ENCODE measurements around the gene RXRA.

The RXRA gene

DNA sequence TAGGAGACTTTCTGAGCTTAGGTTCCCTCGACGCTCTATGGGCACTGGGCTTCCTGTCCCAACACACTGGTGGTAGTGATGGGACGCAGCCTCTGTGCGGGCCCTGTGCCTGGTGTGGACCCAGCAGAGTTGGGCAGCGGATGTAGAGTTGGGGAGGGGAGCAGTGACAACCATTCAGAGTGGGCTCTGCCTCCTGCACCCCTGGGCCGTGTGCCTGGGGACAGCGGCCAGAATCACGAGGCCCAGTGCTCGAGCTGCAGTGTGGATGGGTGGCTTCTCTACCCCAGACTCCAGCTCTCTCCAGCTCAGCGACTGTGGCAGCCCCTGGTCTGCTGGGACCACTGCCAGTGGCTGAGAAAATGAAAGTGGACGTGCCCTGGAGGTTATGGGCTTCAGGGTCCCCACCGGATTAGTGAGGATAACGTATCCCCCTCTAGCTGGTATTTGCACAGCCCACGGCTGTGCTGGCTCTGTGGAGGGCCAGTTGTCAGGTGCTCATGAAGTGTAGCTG, 18.6 kb downstream of the RXRA start:
- Histone ChIP-seq H3K4me1 (ENCODE audit: insufficient read depth, low read length) (peaks cover 4% of the 10 kb centered on the region), H2AFZ (ENCODE audit: low read depth, low read length) (no peak overlapping the region), H3K36me3 (ENCODE audit: insufficient read depth, low read length) (no peaks in the 10 kb centered on the region), H3K9me3 (ENCODE audit: low read length) (no peaks in the 10 kb centered on the region), H3K4me3 (ENCODE audit: low read length) (no peak overlapping the region), H3K27me3 (ENCODE audit: insufficient read depth, low read length) (no peaks in the 10 kb centered on the region)

DNA sequence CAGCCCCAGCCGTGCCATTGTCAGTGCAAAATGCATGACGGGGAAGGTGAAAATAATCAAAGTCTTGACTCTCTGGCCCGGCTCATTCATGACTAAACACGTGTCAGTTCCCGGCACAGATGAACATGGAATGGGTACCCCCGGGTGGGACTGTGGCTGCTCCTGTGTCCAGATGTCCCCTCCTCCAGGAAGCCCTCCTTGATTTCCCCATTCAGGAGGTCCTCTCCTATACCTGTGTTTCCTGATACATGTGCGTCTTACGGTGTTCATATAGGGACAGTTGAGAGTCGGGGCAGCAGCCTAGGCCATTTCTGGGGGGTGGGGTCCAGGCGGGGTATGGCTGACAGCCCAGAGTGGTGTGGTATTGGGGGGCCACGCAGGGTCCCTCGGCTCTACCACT, 19.5 kb downstream of the RXRA start:
- Histone ChIP-seq H3K4me3 (ENCODE audit: low read length) (no peak overlapping the region), H3K4me1 (ENCODE audit: insufficient read depth, low read length) (peaks cover 10% of the 10 kb centered on the region), H3K9me3 (ENCODE audit: low read length) (no peaks in the 10 kb centered on the region), H3K27me3 (ENCODE audit: insufficient read depth, low read length) (no peaks in the 10 kb centered on the region), H2AFZ (ENCODE audit: low read depth, low read length) (no peak overlapping the region), H3K36me3 (ENCODE audit: insufficient read depth, low read length) (no peaks in the 10 kb centered on the region)

DNA sequence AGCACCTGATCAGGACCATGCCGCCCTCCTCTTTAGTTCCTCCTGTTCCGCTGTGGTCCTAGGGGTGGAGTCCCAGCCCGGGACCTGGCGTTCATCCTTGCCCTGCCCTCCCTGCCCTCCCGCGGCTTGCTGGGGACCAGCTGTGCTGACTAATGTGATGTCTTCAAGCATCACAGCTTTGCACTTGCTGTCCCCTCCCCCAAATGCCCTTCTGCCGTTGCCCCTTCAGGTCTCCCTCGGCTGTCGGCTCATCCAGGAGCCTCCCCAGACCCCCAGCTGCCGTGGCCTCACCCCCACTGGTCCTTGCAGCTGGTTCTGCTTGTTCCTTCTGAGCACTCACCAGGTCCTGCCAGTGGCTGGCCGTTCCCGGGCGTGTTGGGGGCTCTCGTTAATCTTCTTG, 19.9 kb downstream of the RXRA start:
- Histone ChIP-seq H3K36me3 (ENCODE audit: insufficient read depth, low read length) (no peaks in the 10 kb centered on the region), H3K4me1 (ENCODE audit: insufficient read depth, low read length) (peaks cover 15% of the 10 kb centered on the region), H3K4me3 (ENCODE audit: low read length) (no peak overlapping the region), H3K27me3 (ENCODE audit: insufficient read depth, low read length) (no peaks in the 10 kb centered on the region), H2AFZ (ENCODE audit: low read depth, low read length) (no peak overlapping the region), H3K9me3 (ENCODE audit: low read length) (no peaks in the 10 kb centered on the region)

- H3K36me3 ChIP-seq (ENCODE audit: insufficient read depth, low read length) = no peaks in the 10 kb centered on the region
- peaks cover 15% of the 10 kb centered on the region for H3K4me1 ChIP-seq (ENCODE audit: insufficient read depth, low read length)
- no peak overlapping the region for H3K4me3 ChIP-seq (ENCODE audit: low read length)
Observed at GRCh38 chr9:134346840-134347583, 20.8 kb downstream of the RXRA start.

DNA sequence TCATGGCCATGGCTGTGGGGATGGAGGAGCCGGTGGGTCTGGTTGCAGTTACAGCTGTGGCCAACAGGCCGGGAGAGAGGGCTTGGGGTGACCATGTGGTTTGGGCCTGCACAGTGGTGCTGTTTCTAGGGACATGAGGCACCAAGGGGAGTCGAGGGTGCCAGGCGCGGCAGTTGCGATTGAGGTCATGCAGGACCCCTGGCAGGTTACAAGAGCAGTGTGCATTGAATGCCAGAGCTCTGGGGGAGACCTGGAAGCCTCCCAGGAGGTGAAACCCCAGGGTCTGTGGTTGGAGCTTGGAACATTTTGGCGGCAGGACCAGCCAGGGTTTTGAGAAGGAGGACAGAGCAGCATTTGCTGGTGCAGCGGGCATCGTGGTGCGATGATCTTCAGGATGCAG, 21.7 kb downstream of the RXRA start:
- Histone ChIP-seq H3K36me3 (ENCODE audit: insufficient read depth, low read length) (no peaks in the 10 kb centered on the region), H3K4me1 (ENCODE audit: insufficient read depth, low read length) (peaks cover 15% of the 10 kb centered on the region), H3K4me3 (ENCODE audit: low read length) (no peak overlapping the region), H3K27me3 (ENCODE audit: insufficient read depth, low read length) (no peaks in the 10 kb centered on the region), H2AFZ (ENCODE audit: low read depth, low read length) (no peak overlapping the region), H3K9me3 (ENCODE audit: low read length) (no peaks in the 10 kb centered on the region)

More at GRCh38 chr9:134346840-134347583, 20.8 kb downstream of the RXRA start:
- H3K9me3 ChIP-seq (ENCODE audit: low read length) = no peaks in the 10 kb centered on the region
- no peak overlapping the region for H2AFZ ChIP-seq (ENCODE audit: low read depth, low read length)
- H3K27me3 ChIP-seq (ENCODE audit: insufficient read depth, low read length) = no peaks in the 10 kb centered on the region

DNA sequence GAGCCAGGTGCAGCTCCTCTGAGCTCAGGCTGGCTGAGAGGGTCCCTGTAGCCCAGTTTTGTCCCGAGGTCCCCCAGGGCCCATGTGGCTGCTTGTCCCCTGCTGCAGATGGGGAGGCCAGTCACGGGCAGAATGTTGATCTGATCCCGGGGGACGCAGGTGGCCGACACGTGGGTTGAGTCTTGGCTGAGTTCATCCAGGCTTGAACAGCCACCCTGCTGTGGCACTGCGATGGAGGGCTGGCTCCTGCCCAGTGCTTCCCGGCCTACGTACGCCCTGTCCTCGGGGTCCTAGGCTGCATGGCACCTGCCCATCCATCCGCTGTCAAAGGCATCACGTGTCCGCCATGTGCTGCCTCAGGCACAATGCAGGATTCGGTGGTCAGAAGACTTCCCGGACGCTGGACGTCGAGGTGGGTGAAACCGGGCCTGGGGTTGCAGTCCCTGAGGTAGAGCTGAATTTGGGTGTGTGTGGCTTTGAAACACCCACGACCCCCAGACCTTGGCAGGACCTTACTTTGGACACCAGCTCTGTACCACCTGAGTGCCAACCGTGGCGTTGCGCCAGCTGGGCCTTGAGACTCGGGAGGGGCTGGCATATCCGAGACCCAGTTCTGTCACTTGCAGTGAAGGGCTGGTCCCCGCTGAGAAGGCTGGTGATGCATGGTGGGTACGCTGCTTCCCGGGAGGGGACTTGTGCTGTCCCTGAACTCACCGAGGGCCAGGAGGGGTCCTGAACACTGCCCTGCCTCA, 22.3 kb downstream of the RXRA start:
- peaks cover 15% of the 10 kb centered on the region for H3K4me1 ChIP-seq (ENCODE audit: insufficient read depth, low read length)

GRCh38 chr9:134349936-134350335, 23.7 kb downstream of the RXRA start:
- H2AFZ ChIP-seq (ENCODE audit: low read depth, low read length) = no peak overlapping the region
- H3K27me3 ChIP-seq (ENCODE audit: insufficient read depth, low read length) = no peaks in the 10 kb centered on the region
- H3K36me3 ChIP-seq (ENCODE audit: insufficient read depth, low read length) = no peaks in the 10 kb centered on the region
- H3K4me3 ChIP-seq (ENCODE audit: low read length) = no peak overlapping the region
- H3K4me1 ChIP-seq (ENCODE audit: insufficient read depth, low read length) = peaks cover 15% of the 10 kb centered on the region
- H3K9me3 ChIP-seq (ENCODE audit: low read length) = no peaks in the 10 kb centered on the region

More for the DNA sequence above, 22.3 kb downstream of the RXRA start:
- no peaks in the 10 kb centered on the region for H3K27me3 ChIP-seq (ENCODE audit: insufficient read depth, low read length)
- no peaks in the 10 kb centered on the region for H3K9me3 ChIP-seq (ENCODE audit: low read length)
- no peak overlapping the region for H3K4me3 ChIP-seq (ENCODE audit: low read length)
- H3K36me3 ChIP-seq (ENCODE audit: insufficient read depth, low read length) = no peaks in the 10 kb centered on the region
- no peak overlapping the region for H2AFZ ChIP-seq (ENCODE audit: low read depth, low read length)

GRCh38 chr9:134350416-134350994, 24.2 kb downstream of the RXRA start:
- H3K36me3 ChIP-seq (ENCODE audit: insufficient read depth, low read length) = no peaks in the 10 kb centered on the region
- H3K27me3 ChIP-seq (ENCODE audit: insufficient read depth, low read length) = no peaks in the 10 kb centered on the region
- no peak overlapping the region for H3K4me3 ChIP-seq (ENCODE audit: low read length)
- peaks cover 15% of the 10 kb centered on the region for H3K4me1 ChIP-seq (ENCODE audit: insufficient read depth, low read length)
- H3K9me3 ChIP-seq (ENCODE audit: low read length) = no peaks in the 10 kb centered on the region
- H2AFZ ChIP-seq (ENCODE audit: low read depth, low read length) = no peak overlapping the region

DNA sequence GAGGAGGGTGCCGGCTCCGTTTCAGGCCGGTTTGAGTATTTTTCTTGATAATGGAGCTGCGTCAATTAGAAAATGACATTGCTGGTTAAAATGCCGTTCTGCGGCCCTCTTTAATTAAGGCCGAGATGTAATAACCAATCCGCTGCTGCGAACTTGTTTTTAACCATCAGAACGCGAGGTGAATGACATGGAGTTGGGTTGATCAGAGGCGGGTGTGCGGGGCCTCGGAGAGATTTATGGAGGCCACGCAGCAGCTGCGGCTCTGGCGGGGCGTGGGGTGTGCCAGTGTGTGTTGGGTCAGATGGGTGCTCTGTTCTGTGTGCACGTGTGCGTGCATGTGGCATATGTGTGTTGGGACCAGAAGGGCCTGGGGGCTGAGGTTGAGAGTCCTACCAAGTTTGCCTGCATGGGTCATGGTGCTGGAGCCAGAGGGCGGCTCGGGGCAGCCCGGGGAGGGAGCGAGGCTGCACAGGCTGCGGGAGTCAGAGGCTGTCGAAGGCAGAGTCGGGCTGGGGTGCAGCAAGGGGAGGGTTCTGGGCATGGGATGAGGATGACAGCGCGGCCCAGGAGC, 25.4 kb downstream of the RXRA start:
- Histone ChIP-seq H3K4me1 (ENCODE audit: insufficient read depth, low read length) (peaks cover 15% of the 10 kb centered on the region), H3K27me3 (ENCODE audit: insufficient read depth, low read length) (no peaks in the 10 kb centered on the region), H2AFZ (ENCODE audit: low read depth, low read length) (no peak overlapping the region), H3K36me3 (ENCODE audit: insufficient read depth, low read length) (no peaks in the 10 kb centered on the region), H3K9me3 (ENCODE audit: low read length) (no peaks in the 10 kb centered on the region), H3K4me3 (ENCODE audit: low read length) (no peak overlapping the region)

DNA sequence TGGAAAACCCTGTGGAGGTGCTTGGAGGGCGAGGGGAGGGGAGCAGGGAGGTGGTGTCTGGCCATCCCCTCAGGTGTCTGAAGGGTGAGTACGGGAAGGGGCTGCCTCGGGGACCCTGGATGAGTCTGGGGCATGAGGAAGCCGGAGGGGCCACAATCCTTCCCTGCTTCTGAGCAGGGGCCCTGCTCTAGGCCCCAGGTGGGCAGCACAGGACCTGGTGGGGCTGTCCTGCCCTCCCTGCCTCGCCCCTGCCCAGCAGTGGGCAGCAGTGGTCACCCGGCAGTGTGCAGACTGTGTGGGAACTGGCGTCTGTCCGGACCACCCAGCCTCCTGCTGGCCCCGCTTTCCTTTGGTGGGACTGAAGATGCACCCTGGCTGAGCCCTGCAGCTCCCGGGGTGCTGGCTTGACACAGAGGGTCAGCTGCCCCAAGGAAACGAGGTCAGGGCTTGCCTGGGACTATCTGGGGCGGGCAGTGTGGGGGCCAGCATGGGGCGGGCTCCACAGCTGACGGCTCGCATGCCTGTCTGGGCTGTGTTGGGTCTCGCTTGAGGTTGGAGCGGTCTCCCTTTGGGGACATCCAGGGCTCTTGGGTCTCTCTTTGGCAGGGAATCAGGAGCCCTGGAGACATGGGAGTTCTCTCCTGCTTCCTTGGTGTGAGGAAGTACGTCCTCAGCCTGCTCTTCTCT, 26.1 kb downstream of the RXRA start:
- Histone ChIP-seq H3K9me3 (ENCODE audit: low read length) (no peaks in the 10 kb centered on the region), H2AFZ (ENCODE audit: low read depth, low read length) (no peak overlapping the region), H3K36me3 (ENCODE audit: insufficient read depth, low read length) (no peaks in the 10 kb centered on the region), H3K27me3 (ENCODE audit: insufficient read depth, low read length) (no peaks in the 10 kb centered on the region), H3K4me1 (ENCODE audit: insufficient read depth, low read length) (peaks cover 15% of the 10 kb centered on the region), H3K4me3 (ENCODE audit: low read length) (no peak overlapping the region)

DNA sequence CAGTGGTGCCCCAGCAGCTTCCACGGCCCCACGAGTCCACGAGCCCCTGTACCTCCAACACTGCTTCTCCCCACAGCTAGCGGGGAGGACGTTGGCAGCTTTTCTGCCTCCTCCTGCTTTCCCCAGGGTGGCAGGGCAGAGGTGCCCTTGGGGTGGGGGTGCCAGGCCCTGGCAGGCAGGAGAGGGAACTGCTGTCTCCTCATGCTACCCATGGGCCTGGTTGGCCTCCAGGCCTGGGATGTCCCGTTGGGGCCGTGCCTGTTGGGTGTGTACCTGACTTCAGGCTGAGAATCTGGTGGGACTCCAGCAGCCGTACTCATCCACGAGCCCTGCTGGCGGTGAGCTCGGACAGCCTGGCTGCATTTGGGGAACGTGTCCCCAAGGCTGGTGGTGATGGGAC, 27.3 kb downstream of the RXRA start:
- peaks cover 15% of the 10 kb centered on the region for H3K4me1 ChIP-seq (ENCODE audit: insufficient read depth, low read length)

DNA sequence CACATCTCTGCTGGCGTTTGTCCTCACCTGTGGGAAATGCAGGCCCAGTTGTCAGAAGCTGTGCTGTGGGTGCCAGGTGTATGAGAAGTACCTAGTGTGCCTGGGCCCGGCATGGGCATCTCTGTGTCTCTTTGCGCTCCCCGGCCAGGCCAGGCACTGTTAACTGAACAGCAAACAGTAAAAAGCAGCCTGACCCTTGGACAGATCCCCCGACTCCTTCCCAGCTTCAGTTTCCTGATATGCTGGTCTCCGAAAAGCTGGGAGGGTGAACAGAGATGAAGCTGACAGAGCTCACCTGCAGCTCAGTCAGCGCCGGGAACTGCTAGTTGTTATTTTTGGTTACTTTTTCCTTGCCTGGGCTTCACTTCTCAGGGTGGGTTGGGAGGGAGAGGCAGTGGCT, 28.9 kb downstream of the RXRA start:
- Histone ChIP-seq H3K36me3 (ENCODE audit: insufficient read depth, low read length) (no peaks in the 10 kb centered on the region), H3K27me3 (ENCODE audit: insufficient read depth, low read length) (no peaks in the 10 kb centered on the region), H3K4me3 (ENCODE audit: low read length) (no peak overlapping the region), H3K9me3 (ENCODE audit: low read length) (no peaks in the 10 kb centered on the region), H3K4me1 (ENCODE audit: insufficient read depth, low read length) (peaks cover 13% of the 10 kb centered on the region), H2AFZ (ENCODE audit: low read depth, low read length) (no peak overlapping the region)

More for the DNA sequence above, 27.3 kb downstream of the RXRA start:
- Histone ChIP-seq H3K36me3 (ENCODE audit: insufficient read depth, low read length) (no peaks in the 10 kb centered on the region), H3K4me3 (ENCODE audit: low read length) (no peak overlapping the region), H2AFZ (ENCODE audit: low read depth, low read length) (no peak overlapping the region), H3K9me3 (ENCODE audit: low read length) (no peaks in the 10 kb centered on the region), H3K27me3 (ENCODE audit: insufficient read depth, low read length) (no peaks in the 10 kb centered on the region)
